K562 (cell line): ENCODE data around the gene FAM83F. TPM values are rescaled to one million over a fixed set of nuclear protein-coding genes. Genes with fewer than 3 reads are reported as not detected.

Experiments
- ATAC-seq: fragments of 200-7000 bp; cut with Tn5 transposase; 3 replicates; pipeline ENCODE4 v1.9.1; 2020; ENCODE audit warnings: moderate library complexity
- BruUV-seq: library from RNA; stranded (reverse); fragments of 400-500 nt; replicated peaks from 2 replicates; lab custom pipeline; 2021; lab: Mats Ljungman, UMichigan
- CTCF ChIA-PET: fragments of 300-600 bp; formaldehyde crosslinking; extraction: SDS; loops from one replicate; lab custom pipeline; 2021; ENCODE audit warnings: low intra/inter-chr PET ratio; lab: Yijun Ruan, JAX
- POLR2A ChIA-PET: fragments of 300-600, 350-650 bp; sonication (Branson Sonifier 250); formaldehyde crosslinking; extraction: SDS; loops from one replicate; lab custom pipeline; 2021; ENCODE audit warnings: antibody characterized with exemption, inconsistent platforms; lab: Yijun Ruan, JAX
- DNase-seq, 4 experiments: peaks; one replicate each; pipeline versions ENCODE4 v3.0.0 to v3.0.0-alpha.2; 2011 to 2018; ENCODE audit warnings: low spot score in 3 of 4, mixed read lengths in 3 of 4; ENCODE audit errors: extremely low read depth in 1 of 4
- FAIRE-seq: peaks from 2 replicates; lab custom pipeline; 2011; peaks lifted over from hg19 to GRCh38; lab: Jason Lieb, UNC
- H2AFZ ChIP-seq: 2 replicates; pipeline ENCODE4 v1.6.0; 2011; ENCODE audit warnings: low read depth, low read length, control low read depth, inconsistent platforms
- H3K27ac ChIP-seq: fragments of 200-600 bp; 3 replicates; pipeline ENCODE4 v1.8.0; 2011; ENCODE audit warnings: low read depth, mild to moderate bottlenecking, control low read depth, inconsistent platforms, low read length, moderate library complexity, mixed read lengths; ENCODE audit errors: extremely low read depth
- H3K27me3 ChIP-seq, 2 experiments: fragments of 300-600 bp in 1 of 2; 2 replicates in 1 of 2; 3 replicates in 1 of 2; pipeline versions ENCODE4 v1.6.0 to v1.8.0; 2011; ENCODE audit warnings: inconsistent platforms in 2 of 2, low read length in 2 of 2, mild to moderate bottlenecking in 1 of 2, mixed read lengths in 1 of 2, moderate library complexity in 1 of 2; ENCODE audit not compliant: control insufficient read depth in 2 of 2, insufficient read depth in 2 of 2
- H3K36me3 ChIP-seq: fragments of 300-600 bp; 3 replicates; pipeline ENCODE4 v1.8.0; 2011; ENCODE audit warnings: mild to moderate bottlenecking, low read length, inconsistent platforms; ENCODE audit not compliant: control insufficient read depth, insufficient read depth
- H3K4me1 ChIP-seq, 2 experiments: fragments of 200-600 bp in 1 of 2; replicated peaks in 1 of 2; 2 replicates in 1 of 2; 3 replicates in 1 of 2; pipeline versions ENCODE4 v1.5.1 to v1.8.0; 2011; ENCODE audit warnings: inconsistent platforms in 2 of 2, low read length in 2 of 2, mild to moderate bottlenecking in 1 of 2, mixed read lengths in 1 of 2, moderate library complexity in 1 of 2; ENCODE audit not compliant: control insufficient read depth in 2 of 2, insufficient read depth in 2 of 2
- H3K4me2 ChIP-seq: 2 replicates; pipeline ENCODE4 v1.6.1; 2011; ENCODE audit warnings: low read length, control low read depth, inconsistent platforms, mixed read lengths; ENCODE audit not compliant: insufficient read depth
- H3K4me3 ChIP-seq: fragments of 200-600 bp; sonication (generic), shearing (Covaris generic); 2 replicates; pipeline ENCODE4 v1.5.1; 2016; ENCODE audit warnings: control low read depth, inconsistent platforms
- H3K79me2 ChIP-seq: fragments of 200-600 bp; 3 replicates; pipeline ENCODE4 v1.8.0; 2011; ENCODE audit warnings: low read length, inconsistent platforms; ENCODE audit not compliant: control insufficient read depth, insufficient read depth
- H3K9ac ChIP-seq, 2 experiments: 2 replicates each; pipeline versions ENCODE4 v1.6.0 to v1.6.1; 2011; ENCODE audit warnings: low read depth in 2 of 2, low read length in 2 of 2, control low read depth in 1 of 2, inconsistent platforms in 1 of 2, mild to moderate bottlenecking in 1 of 2, mixed read lengths in 1 of 2; ENCODE audit not compliant: insufficient read depth in 1 of 2
- H3K9me1 ChIP-seq: one replicate; pipeline ENCODE4 v1.6.0; 2011; ENCODE audit warnings: inconsistent platforms, mild to moderate bottlenecking, low read length, moderate library complexity; ENCODE audit not compliant: control insufficient read depth, insufficient read depth
- H3K9me3 ChIP-seq: replicated peaks from 2 replicates; pipeline ENCODE4 v1.5.1; 2011; ENCODE audit warnings: low read depth, low read length, inconsistent platforms; ENCODE audit not compliant: control insufficient read depth, insufficient read depth
- H4K20me1 ChIP-seq: replicated peaks from 2 replicates; pipeline ENCODE4 v1.6.1; 2011; ENCODE audit warnings: low read length, inconsistent platforms, mixed read lengths; ENCODE audit not compliant: control insufficient read depth, insufficient read depth
- C11orf30 ChIP-seq: fragments of 450-650 bp; IDR thresholded peaks from 2 replicates; pipeline ENCODE4 v1.6.1; 2016; ENCODE audit warnings: low read depth, mild to moderate bottlenecking
- MTA3 ChIP-seq: fragments of 450-650 bp; formaldehyde crosslinking; IDR thresholded peaks from 2 replicates; pipeline ENCODE4 v1.6.1; 2017; ENCODE audit warnings: mild to moderate bottlenecking, borderline replicate concordance
- SIX5 ChIP-seq, 2 experiments: IDR thresholded peaks; 2 replicates each; pipeline ENCODE4 v1.6.1; 2011; ENCODE audit warnings: low read length in 2 of 2, borderline replicate concordance in 1 of 2, low read depth in 1 of 2, mild to moderate bottlenecking in 1 of 2, moderate library complexity in 1 of 2; ENCODE audit not compliant: insufficient read depth in 1 of 2
- STAT6 ChIP-seq: sonication (generic); formaldehyde crosslinking; IDR thresholded peaks from 2 replicates; pipeline ENCODE4 v1.8.1; 2023; ENCODE audit warnings: mild to moderate bottlenecking, missing genetic modification reagents
- THAP12 ChIP-seq: fragments of 250-450 bp; sonication (Bioruptor Pico); IDR thresholded peaks from 2 replicates; pipeline ENCODE4 v1.9.0; 2021; ENCODE audit warnings: mild to moderate bottlenecking, inconsistent platforms
- ZNF23 ChIP-seq: fragments of 250-450 bp; sonication (Bioruptor Pico); IDR thresholded peaks from 2 replicates; pipeline ENCODE4 v1.4.0; 2020; ENCODE audit warnings: mild to moderate bottlenecking
- ZNF449 ChIP-seq: fragments of 250-450 bp; sonication (Bioruptor Pico); IDR thresholded peaks from 2 replicates; pipeline ENCODE4 v1.8.0; 2022; ENCODE audit warnings: moderate library complexity, mild to moderate bottlenecking, inconsistent platforms
- WGBS: fragments of 100-300 bp; shearing (Covaris generic); methylation state at CpG from one replicate; pipeline ENCODE4 v1.1.6; 2016; ENCODE audit warnings: low coverage, mixed read lengths; ENCODE audit not compliant: insufficient coverage; ENCODE audit errors: missing lambda C conversion rate; 5-methylcytosine and 5-hydroxymethylcytosine counted together
- in situ Hi-C: fragments of 300-500 bp; cut with MboI; formaldehyde crosslinking; loops from 4 replicates; pipeline ENCODE4 v1.15.0; 2018; ENCODE audit warnings: inconsistent platforms, mixed read lengths
- intact Hi-C: fragments of 100-400 bp; cut with micrococcal nuclease; formaldehyde crosslinking; loops from 2 replicates; pipeline ENCODE4 v1.14.2; 2022
- polyA plus RNA-seq, 8 experiments: library from polyadenylated mRNA; depleted of rRNA in 4 of 8; stranded (reverse) in 5 of 8; unstranded in 3 of 8; fragments of >200 nt; fragmentation: Nextera tagmentation in 2 of 8; fragmentation: Illumina TruSeq in 1 of 8; extraction: Ambion mirVana in 2 of 8; extraction: Trizol in 1 of 8; gene quantifications; 2 replicates each; pipeline versions ENCODE4 v1.2.1 to v1.2.3, GENCODE V29; 2011 to 2014; ENCODE audit warnings: inconsistent platforms in 1 of 8, missing spikeins in 1 of 8
- total RNA-seq, 7 experiments: library from RNA; depleted of rRNA in 6 of 7; stranded (reverse); fragments of >200 nt in 6 of 7; fragmentation: Illumina TruSeq in 2 of 7; extraction: Trizol in 2 of 7; gene quantifications; 2 replicates each; pipeline versions ENCODE4 v1.2.1 to v1.2.3, GENCODE V29; 2011 to 2021; ENCODE audit warnings: low replicate concordance in 1 of 7

Gene FAM83F
- total and polyA plus RNA-seq, 9 of the 15 experiments (the other 6 are each of a cell fraction or from before 2014, with no cell fraction given): under 0.01 to 0.13 (median 0.04) TPM; not detected in 1

GRCh38 chr22:39954584-39955055, 40.1 kb upstream of the FAM83F start (continued):
- TF ChIP-seq THAP12 (CRISPR knock-in tag) (no peak), STAT6 (CRISPR knock-in tag) (no peak)
- TF ChIP-seq, all 486 proteins: peak for 0

- Histone ChIP-seq H3K4me1 (peaks cover 20 to 52% of the 10 kb centered on the region in 2 experiments), H2AFZ (no peak overlapping the region), H3K9me3 (0 out of 2 replicates have a peak, but pooled peaks cover 3% of the 10 kb centered on the region), H3K27ac (no peak overlapping the region), H3K4me2 (no peak overlapping the region), H4K20me1 (no peaks in the 10 kb centered on the region), H3K4me3 (no peak overlapping the region), H3K9ac (no peak overlapping the region), H3K27me3 (no peaks in the 10 kb centered on the region), H3K79me2 (peaks cover 38% of the 10 kb centered on the region), H3K9me1 (peaks cover 3% of the 10 kb centered on the region), H3K36me3 (peaks cover 90% of the 10 kb centered on the region)
- DNase-seq (no peak), FAIRE-seq (no peak), ATAC-seq (no peak)
- 86% methylated on average over 1 of the region's 2 CpGs for WGBS
- POLR2A ChIA-PET: interaction anchor here (0.6 to 1.0 kb wide), 2 partner anchors 9 to 351 kb away, joined by 3 read pairs; no protein-coding TSS in a partner anchor
- intact Hi-C loops (no loop called here), in situ Hi-C loops (no loop called here)
- CTCF ChIA-PET: no interaction called here
- BruUV-seq: no TSS peak
- TF ChIP-seq MTA3: no peak
- no peak for TF ChIP-seq ZNF23
- no peak for TF ChIP-seq ZNF449
- no peak for TF ChIP-seq C11orf30
- no peak for TF ChIP-seq SIX5 (IDR thresholded peaks at IDR 0.05; ENCODE audit: borderline replicate concordance in 1 of 2, insufficient read depth in 1 of 2, low read depth in 1 of 2, low read length in 2 of 2)
Measured at GRCh38 chr22:39955675-39956074, 39.1 kb upstream of the FAM83F start.
